ENCODE data around the gene PATJ.

GRCh38 chr1:62218604-62219003 is 476.3 kb downstream of the PATJ start:
- TF ChIP-seq CTCF (IDR thresholded peaks at IDR 0.05) (no peak), POLR2A (IDR thresholded peaks at IDR 0.05) (no peak)

All from stomach (tissue), 4 donors.